K562 (cell line): Measurements from ENCODE around the gene MT1X. TPM values are rescaled to one million over a fixed set of nuclear protein-coding genes. Genes with fewer than 3 reads are reported as not detected.

Experiments
- BCLAF1 ChIP-seq, 2 experiments: fragments of 450-650 bp in 1 of 2; IDR thresholded peaks; 2 replicates each; pipeline ENCODE4 v1.6.1; 2011 to 2017; ENCODE audit warnings: low read depth in 2 of 2, antibody characterized with exemption in 1 of 2, borderline replicate concordance in 1 of 2, low read length in 1 of 2, mild to moderate bottlenecking in 1 of 2, mixed read lengths in 1 of 2; ENCODE audit not compliant: control insufficient read depth in 1 of 2
- CREB1 ChIP-seq, 2 experiments: sonication (generic) in 1 of 2; formaldehyde crosslinking in 1 of 2; IDR thresholded peaks; 2 replicates each; pipeline versions ENCODE4 v1.6.1 to v1.8.0; 2012 to 2022; ENCODE audit warnings: inconsistent platforms in 1 of 2, mild to moderate bottlenecking in 1 of 2, missing genetic modification reagents in 1 of 2, moderate library complexity in 1 of 2
- CREBBP ChIP-seq: IDR thresholded peaks from one replicate; pipeline ENCODE4 v1.6.1; 2012; ENCODE audit warnings: low read depth, mild to moderate bottlenecking, control low read depth, inconsistent platforms, low read length
- ELF1 ChIP-seq: fragments of 200-800 bp; sonication (Bioruptor generic); IDR thresholded peaks from 2 replicates; pipeline ENCODE4 v1.6.1; 2016; ENCODE audit warnings: missing genetic modification characterization, missing compliant biosample characterization
- MGA ChIP-seq: fragments of 450-650 bp; IDR thresholded peaks from 2 replicates; pipeline ENCODE4 v1.6.1; 2016; ENCODE audit warnings: mild to moderate bottlenecking, moderate library complexity
- ZNF76 ChIP-seq: fragments of 250-450 bp; sonication (Bioruptor Pico); IDR thresholded peaks from 2 replicates; pipeline ENCODE4 v1.4.0; 2020; ENCODE audit warnings: mild to moderate bottlenecking, moderate library complexity, borderline replicate concordance
- ZSCAN32 ChIP-seq: fragments of 450-650 bp; formaldehyde crosslinking; IDR thresholded peaks from 2 replicates; pipeline ENCODE4 v1.4.0; 2020; ENCODE audit warnings: mild to moderate bottlenecking, moderate library complexity
- polyA plus RNA-seq, 8 experiments: library from polyadenylated mRNA; depleted of rRNA in 4 of 8; stranded (reverse) in 5 of 8; unstranded in 3 of 8; fragments of >200 nt; fragmentation: Nextera tagmentation in 2 of 8; fragmentation: Illumina TruSeq in 1 of 8; extraction: Ambion mirVana in 2 of 8; extraction: Trizol in 1 of 8; gene quantifications; 2 replicates each; pipeline versions ENCODE4 v1.2.1 to v1.2.3, GENCODE V29; 2011 to 2014; ENCODE audit warnings: inconsistent platforms in 1 of 8, missing spikeins in 1 of 8
- total RNA-seq, 7 experiments: library from RNA; depleted of rRNA in 6 of 7; stranded (reverse); fragments of >200 nt in 6 of 7; fragmentation: Illumina TruSeq in 2 of 7; extraction: Trizol in 2 of 7; gene quantifications; 2 replicates each; pipeline versions ENCODE4 v1.2.1 to v1.2.3, GENCODE V29; 2011 to 2021; ENCODE audit warnings: low replicate concordance in 1 of 7

MT1X gene
- total and polyA plus RNA-seq, 9 of the 15 experiments (the other 6 are each of a cell fraction or from before 2014, with no cell fraction given) = 4.9 to 22.8 (median 8.7) TPM

GRCh38 chr16:56713794-56714193 is 31.5 kb downstream of the MT1X start (continued):
- TF ChIP-seq CREB1 (IDR thresholded peaks at IDR 0.05) (no peak), CREB1 (CRISPR knock-in tag; IDR thresholded peaks at IDR 0.05) (no peak), ZSCAN32 (no peak), ELF1 (tag) (no peak), CREBBP (no peak), BCLAF1 (IDR thresholded peaks at IDR 0.05; ENCODE audit: borderline replicate concordance in 1 of 2, control insufficient read depth in 1 of 2, low read depth in 2 of 2, low read length in 1 of 2) (no peak), MGA (no peak), ZNF76 (CRISPR knock-in tag) (no peak)
